ENCODE data around the gene EIF3B.
"Not testable (repeated sequence)": the region's sequence is repeated elsewhere in the genome, so short reads cannot be mapped to it uniquely, and the experiment has no call there.

The EIF3B gene

DNA sequence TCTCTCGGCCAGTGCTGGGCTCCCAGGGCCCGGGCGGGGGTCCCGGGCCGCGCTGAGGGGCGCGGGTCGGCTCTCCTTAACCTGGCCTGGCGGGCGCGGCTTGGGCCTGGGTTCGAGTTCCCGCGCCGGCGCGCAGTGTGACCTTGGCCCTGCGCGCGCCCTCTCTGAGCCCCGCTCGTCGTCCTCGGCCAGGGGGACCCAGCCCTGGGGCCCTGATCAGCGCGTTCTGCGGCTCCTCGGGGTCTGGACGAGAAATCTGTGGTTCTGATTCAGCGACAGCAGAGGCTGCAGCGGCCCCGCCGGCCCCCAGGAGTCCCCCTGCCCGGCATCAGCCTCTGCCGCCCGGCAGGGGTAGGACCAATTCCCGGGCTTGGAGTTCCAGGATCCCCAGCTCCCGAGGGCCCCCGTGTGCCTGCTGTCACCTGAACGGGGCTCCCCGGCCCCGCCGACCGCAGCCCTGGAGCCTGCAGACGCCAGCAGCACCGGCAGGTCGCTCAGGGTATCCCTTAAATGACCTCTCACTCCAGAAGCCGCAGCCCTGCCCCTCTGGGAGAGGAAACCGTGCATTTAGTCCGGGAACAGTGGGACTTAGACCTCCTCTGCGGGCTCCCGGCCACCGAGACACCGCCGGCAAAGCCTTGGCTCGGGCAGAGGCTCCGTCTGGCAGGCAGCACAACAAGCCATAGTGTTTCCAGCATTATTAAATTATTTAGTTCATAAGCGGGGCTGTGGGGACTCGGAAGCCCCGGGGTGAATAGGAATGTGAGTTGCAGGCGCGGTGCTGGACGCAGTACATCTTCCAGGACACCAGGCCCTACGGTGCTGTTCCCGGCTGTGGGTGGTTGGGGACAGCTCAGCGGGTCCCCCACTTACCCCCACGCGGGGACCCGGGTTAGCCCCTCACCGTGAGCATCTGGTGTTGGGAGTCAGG is 49.4 kb downstream of the EIF3B start:
- no peak for FAIRE-seq

DNA sequence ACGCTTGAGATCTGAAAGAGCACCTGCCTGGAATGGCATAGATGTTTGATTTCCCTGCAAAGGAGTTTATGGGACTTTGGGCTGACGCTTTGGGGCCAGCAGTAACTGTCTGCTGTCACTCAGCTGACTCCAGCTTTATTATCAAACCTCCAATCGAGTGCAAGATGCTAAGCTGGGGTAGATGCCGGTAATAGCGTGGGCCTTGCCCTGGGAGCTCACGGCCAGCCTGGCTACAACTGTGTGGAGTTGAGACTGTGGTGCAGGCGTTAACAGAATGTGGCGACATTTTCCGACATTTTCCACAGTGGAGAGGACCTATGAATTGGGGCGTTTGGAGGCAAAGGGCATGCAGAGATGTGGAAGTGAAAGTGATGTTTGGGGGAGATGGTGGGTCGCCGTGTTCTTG is 50.1 kb downstream of the EIF3B start:
- FAIRE-seq: no peak

DNA sequence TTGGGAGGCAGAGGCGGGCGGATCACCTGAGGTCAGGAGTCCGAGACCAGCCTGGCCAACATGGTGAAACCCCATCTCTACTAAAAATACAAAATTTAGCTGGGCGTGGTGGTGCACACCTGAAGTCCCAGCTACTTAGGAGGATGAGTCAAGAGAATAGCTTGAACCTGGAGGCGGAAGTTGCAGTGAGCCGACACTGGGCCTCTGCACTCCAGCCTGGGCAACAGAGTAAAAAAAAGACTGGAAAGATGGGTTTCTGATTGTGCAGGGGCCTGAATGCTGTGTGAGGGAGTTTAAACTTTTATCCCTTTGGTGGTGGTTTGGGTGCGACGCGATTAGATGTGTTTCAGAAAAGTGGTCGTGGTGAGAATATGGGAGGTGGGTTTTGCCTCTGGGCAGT is 50.6 kb downstream of the EIF3B start:
- no peak for FAIRE-seq

DNA sequence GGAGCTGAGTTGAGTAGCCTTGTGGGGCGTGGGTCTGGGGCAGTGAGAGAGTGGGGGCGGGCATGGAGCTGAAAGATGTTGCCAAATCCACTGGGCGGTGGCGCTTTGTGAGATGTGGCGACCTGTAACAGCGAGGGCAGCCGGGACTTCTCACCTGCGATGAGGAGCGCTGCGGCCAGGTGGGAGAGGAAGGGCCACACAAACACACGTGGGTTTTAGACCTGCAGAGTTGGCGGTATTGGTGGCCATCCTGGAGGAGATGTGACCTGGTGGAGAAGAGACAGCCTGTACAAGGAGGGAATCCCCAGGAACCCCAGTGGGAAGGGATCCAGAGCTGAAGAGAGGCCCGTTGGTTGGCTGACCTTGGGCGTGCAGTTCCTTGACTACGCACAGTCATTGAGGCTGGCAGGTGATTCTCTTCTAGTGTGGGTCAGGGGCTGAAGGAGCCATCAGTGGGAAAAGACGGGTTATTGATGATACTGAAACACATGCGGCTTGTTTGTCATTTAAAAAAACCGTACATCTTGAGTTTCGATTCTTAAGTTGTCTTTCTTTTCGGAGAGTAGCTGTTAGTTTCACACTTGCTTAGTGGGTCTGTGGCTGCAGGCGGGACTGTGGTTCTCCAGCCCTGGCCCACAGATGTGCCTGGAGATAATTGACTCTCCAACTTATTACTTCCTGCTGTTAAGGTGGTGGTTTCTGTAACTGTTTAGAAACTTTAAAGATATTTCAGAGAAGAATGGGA is 51.1 kb downstream of the EIF3B start:
- FAIRE-seq: no peak

DNA sequence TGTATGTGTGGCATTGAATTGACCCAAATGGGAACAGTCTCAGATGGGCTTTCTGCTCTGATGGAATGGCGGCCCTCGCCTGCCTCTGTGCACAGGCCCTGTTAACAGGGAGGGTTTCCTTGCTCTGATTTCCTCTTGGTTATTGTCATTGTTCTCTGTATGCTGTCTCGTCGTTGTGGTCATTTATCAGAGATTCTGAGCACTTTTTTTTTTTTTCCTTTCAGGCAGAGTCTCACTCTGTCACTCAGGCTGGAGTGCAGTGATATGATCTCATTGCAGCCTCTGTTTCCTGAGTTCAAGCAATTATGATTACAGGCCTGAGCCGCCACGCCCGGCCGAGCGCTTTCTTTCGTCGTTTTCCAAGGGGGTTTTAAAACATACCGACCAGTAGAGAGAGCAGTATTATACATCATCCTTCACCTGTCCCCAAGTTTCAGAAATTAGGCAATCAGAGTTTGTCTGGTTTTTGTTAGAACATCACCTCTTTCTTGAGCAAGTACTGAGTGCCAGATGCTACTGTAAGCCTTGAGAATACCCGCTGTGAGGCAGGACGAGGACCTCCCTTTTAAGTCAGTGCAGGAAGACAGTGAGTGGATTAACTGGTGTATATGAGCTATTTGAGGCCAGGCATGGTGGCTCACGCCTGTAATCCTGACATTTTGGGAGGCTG is 55.3 kb downstream of the EIF3B start:
- FAIRE-seq: no peak

DNA sequence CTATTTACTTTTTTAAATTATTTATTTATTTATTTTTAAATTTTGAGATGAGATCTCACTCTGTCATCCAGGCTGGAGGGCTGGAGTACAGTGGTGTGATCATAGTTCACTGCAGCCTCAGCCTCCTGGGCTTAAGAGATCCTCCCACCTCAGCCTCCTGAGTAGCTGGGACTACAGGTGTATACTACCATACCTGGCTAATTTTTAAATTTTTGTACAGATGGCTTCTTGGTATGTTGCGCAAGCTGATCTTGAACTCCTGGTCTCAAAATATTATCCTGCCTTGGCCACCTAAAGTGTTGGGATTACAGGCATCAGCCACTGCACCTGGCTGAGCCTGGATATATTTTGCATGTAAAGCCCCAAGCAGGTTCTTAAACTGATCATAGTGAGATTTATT is 56.4 kb downstream of the EIF3B start:
- FAIRE-seq: no peak

DNA sequence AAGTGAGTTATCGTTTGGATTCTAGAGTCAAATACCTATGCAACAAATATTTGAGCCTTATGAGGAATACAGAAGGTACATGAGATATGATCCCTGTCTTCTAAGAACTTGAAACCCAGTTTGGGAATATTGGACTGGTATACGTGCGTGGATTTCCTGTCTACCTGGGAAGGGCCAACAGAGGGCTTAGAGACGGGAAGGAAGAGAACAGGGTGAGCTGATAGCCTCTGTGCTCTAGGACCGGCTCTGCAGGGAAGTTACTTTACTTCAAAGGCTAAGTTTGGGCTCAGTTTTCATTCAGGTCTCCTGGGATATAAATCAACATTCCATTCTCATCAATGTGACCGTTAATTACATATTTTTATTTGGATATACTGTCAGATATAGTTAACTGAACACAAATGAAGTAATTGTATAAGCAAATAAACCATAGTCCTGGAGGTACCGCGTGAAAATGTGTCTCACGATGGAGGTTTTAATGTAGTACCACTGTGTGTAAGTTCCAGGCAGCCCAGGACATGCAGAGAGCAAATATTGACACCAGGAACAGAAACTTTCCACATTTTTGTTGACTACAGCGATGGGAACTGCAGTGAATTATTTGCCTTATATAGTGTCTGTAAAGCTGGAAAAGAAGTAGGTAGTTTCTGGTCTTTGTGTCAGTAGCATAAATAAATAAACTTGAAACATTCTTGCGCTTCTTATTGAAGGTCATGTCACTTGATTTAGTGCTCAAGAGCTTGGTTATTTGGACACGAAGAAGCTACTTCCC is 57.4 kb downstream of the EIF3B start:
- no peak for FAIRE-seq

DNA sequence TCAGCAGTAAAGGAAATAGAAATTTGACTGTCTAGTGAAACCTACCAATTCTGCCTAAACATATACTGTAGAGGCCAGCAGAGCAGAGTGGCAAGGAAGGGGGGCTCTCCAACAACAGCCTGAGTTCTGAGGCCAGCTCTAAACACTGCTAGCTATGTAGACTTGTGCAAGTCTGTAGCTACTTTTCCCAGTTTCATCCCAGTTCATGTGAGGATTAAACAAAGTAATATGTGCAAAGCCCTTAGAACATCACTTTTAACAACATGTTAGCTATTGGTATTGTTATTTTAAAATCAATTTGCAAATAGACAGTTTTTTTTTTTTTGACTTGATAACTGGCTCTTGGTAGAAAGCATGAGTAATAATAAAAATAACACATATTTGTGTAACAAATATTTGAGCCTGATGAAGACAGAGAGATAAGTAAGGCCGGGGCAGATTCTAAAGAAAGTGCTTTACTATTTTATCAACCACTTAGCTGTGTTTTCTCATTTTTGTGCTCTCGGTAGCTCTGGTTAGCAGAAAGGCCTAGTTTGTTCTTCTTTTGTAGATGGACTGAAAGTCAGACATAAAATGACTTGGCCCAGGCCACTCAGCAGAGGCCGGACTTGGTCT is 58.1 kb downstream of the EIF3B start:
- FAIRE-seq: no peak

DNA sequence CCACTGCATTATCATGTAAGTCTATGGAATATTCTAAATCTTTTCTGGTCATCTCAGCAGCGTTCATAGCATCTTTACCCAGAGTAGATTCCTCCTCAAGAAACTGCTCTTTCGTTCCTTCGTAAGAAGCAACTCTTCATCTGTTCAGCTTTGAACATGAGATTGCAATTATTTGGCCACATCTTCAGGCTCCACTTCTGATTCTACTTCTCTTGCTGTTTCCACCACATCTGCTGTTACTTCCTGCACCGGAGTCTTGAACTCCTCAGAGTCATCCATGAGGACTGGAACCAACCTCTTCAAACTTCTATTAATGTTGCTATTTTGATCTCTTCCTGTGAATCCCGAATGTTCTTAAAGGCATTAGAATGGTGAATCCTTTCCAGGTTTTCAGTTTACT is 61.4 kb downstream of the EIF3B start:
- no peak for FAIRE-seq

DNA sequence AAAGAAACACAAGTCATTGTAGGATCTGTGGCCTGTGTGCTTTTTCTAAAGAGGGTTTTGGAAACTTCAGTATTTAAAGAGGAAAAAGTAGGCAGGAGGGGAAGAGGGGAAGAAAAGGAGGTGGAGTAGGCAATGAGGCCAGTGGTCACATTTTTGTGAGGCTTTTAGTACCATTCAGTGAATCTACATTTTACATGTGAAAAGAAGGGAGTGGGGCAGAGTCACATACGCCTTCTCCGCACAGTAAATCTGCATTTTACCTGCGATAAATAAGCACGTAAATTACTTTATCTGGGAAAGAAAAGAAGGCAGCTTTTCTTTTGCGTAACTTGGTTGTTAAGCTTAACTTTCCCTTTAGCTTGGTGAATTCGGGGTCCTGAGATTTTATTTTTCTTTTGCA is 62.0 kb downstream of the EIF3B start:
- no peak for FAIRE-seq

DNA sequence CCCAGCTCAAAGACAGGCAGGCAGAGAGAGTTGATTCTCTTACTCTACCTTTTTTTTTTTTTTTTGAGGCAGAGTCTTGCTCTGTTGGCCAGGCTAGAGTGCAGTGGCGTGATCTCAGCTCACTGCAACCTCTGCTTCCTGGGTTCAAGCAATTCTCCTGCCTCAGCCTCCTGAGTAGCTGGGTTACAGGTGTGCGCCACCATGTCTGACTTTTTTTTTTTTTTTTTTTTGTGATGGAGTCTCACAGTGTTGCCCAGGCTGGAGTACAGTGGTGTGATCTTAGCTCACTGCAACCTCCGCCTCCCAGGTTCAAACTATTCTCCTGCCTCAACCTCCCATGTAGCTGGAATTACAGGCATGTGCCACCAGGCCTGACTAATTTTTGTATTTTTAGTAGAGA is 62.6 kb downstream of the EIF3B start:
- not testable (repeated sequence) for FAIRE-seq

DNA sequence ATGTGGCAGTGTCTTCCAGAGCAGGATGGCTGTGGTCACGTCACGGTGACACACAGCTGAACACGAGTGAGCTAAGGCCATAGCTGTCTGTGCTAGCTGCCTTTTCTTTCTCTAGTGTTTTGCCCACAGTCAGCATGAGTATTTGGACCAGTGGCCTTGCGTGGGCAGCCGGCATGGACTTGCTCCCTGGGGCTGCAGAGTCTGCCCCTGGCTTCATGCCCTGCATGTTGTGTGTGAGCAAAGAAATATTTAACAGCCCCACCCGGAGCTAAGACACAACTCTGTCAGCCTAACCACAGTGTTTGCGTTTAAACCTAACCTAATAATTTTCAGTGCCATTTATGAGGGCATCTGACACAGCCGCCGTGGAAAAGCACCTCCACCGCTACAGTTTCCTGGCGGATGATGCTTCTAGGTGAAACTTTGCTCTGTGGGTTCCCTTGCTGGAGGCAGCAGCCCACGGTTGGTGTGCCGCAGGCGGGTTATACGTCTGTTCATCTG is 63.4 kb downstream of the EIF3B start:
- no peak for FAIRE-seq

DNA sequence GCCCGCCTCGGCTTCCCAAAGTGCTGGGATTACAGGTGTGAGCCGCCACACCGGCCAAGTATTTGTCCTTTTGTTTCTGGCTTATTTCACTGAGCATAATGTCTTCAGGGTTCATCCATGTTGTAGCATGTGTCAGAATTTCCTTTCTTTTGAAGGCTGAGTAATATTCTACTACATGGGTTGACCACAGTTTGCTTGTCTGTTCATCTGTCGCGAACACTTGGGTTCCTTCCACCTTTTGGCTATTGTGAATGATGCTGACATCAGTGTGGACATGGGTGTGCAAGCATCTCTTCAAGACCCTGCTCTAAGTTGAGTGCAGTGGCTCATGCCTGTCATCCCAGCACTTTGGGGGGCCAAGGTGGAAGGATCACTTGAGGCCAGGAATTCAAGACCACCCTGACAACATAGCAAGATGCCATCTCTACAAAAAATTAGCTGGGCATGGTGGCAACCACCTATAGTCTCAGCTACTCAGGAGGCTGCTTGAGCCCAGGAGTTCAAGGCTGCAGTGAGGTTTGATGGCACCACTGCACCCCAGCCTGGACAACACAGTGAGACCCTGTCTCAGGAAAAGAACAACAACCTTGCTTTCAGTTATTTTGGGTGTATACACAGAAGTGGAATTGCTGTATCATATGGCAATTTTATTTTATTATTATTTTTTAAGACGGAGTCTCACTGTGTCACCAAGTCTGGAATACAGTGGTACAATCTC is 65.7 kb downstream of the EIF3B start:
- no peak for FAIRE-seq

DNA sequence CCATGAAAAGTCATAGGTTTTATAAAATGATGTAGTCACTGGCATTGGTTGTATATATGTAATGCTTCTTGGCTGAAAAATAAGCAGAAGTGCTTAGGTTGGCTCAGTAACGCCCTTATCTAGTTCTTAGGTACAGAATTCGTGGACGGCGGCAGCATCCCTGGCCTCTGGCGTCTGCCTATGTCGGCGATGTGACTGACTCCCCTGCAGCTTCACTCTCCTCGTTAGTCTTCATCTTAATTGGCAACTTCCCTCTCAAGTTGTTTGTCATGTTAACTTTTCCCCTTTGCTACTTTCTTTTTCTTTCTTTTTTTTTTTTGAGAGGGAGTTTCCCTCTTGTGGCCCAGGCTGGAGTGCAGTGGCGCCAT is 67.3 kb downstream of the EIF3B start:
- no peak for FAIRE-seq

DNA sequence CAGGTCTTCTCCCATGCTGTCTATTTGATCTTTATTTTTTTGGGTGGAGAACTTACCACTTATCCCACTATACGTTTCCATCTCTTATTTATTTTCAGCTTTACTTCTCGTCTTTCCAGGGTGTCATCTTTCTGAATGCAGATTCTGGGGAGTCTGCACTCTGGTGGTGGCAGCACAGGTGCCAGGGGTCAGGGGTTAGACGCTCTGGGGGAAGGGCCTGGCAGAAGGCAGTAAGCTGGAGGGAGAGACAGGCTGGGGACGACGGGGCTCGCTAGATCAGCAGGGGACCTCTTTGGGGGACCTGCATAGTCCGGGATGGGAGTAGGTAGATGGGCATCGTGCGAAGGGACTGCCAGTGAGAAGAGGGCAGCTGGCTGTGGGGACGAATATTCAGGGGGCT is 71.1 kb downstream of the EIF3B start:
- FAIRE-seq: no peak

Measured in islet of Langerhans (tissue), 1 donor.